ENCODE measurements around the gene UST.

DNA sequence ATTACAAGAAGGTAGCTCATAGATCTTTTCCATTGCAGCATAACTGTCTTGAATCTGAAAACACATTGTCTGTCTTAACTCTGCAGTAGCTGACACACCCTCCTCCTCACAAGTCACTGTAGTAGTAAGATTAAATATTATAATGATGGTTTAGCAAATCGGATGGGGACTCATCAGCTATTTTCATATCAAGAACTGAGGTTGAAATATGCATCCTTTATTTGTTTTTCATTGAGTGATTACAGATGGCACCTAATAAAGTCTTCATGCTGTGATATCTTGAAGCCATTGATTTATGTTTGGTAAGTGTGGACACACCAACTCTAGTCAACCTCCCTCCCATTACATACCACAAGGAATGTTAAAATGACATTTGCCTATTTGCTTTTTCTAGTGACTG is 303.3 kb downstream of the UST start:
- TF ChIP-seq, protein P1, sequence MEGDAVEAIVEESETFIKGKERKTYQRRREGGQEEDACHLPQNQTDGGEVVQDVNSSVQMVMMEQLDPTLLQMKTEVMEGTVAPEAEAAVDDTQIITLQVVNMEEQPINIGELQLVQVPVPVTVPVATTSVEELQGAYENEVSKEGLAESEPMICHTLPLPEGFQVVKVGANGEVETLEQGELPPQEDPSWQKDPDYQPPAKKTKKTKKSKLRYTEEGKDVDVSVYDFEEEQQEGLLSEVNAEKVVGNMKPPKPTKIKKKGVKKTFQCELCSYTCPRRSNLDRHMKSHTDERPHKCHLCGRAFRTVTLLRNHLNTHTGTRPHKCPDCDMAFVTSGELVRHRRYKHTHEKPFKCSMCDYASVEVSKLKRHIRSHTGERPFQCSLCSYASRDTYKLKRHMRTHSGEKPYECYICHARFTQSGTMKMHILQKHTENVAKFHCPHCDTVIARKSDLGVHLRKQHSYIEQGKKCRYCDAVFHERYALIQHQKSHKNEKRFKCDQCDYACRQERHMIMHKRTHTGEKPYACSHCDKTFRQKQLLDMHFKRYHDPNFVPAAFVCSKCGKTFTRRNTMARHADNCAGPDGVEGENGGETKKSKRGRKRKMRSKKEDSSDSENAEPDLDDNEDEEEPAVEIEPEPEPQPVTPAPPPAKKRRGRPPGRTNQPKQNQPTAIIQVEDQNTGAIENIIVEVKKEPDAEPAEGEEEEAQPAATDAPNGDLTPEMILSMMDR (conservative IDR thresholded peaks at IDR 0.05) = no peak
- no peak for TF ChIP-seq ZFX (IDR thresholded peaks at IDR 0.05)

Data from C4-2B (cell line).